Upper lobe of left lung (tissue), 6 donors: ENCODE results near the gene SEC23A. TPM values are rescaled to one million over a fixed set of nuclear protein-coding genes. Genes with fewer than 3 reads are reported as not detected.
"Not testable (repeated sequence)": the region's sequence is repeated elsewhere in the genome, so short reads cannot be mapped to it uniquely, and the experiment has no call there.

ENCODE experiments used
- ATAC-seq, 2 donors: fragments of 200-7000 bp; cut with Tn5 transposase; one replicate each; pipeline ENCODE4 v1.9.1; 2022; ENCODE audit warnings: mild to moderate bottlenecking in 2 of 2, moderate library complexity in 2 of 2; ENCODE audit not compliant: low FRiP score in 2 of 2
- DNase-seq, 2 donors: peaks; one replicate each; pipeline ENCODE4 v3.0.0-alpha.2; 2019 to 2020
- H3K27ac ChIP-seq, 4 donors: fragments of 200-600 bp; sonication (generic); one replicate each; pipeline ENCODE4 v1.5.1; 2016 to 2019
- H3K27me3 ChIP-seq, 4 donors: fragments of 200-600 bp; sonication (generic); one replicate each; pipeline ENCODE4 v1.5.1; 2017 to 2019
- H3K36me3 ChIP-seq, 4 donors: fragments of 200-600 bp; sonication (generic); one replicate each; pipeline ENCODE4 v1.5.1; 2016 to 2019
- H3K4me1 ChIP-seq, 4 donors: fragments of 200-600 bp; sonication (generic); one replicate each; pipeline ENCODE4 v1.5.1; 2018 to 2019
- H3K4me3 ChIP-seq, 4 donors: fragments of 200-600 bp; sonication (generic); one replicate each; pipeline ENCODE4 v1.5.1; 2017 to 2019; ENCODE audit warnings: mild to moderate bottlenecking in 2 of 4, moderate library complexity in 1 of 4
- H3K9me3 ChIP-seq, 4 donors: fragments of 200-600 bp; sonication (generic); one replicate each; pipeline ENCODE4 v1.5.1; 2018 to 2019
- CTCF ChIP-seq, 6 experiments: fragments of 450-650 bp in 4 of 6; fragments of 200-600 bp in 2 of 6; sonication (generic) in 2 of 6; IDR thresholded peaks; one replicate each; pipeline ENCODE4 v1.5.1; 2016 to 2019; ENCODE audit warnings: antibody characterized with exemption in 6 of 6
- EP300 ChIP-seq, 4 donors: sonication (generic); formaldehyde crosslinking; IDR thresholded peaks; one replicate each; pipeline ENCODE4 v1.5.1; 2017; ENCODE audit warnings: antibody characterized with exemption in 4 of 4, control low read depth in 2 of 4
- POLR2A ChIP-seq, 4 donors: fragments of 450-650 bp; IDR thresholded peaks; one replicate each; pipeline ENCODE4 v1.5.1; 2016 to 2017; ENCODE audit warnings: antibody characterized with exemption in 4 of 4, mild to moderate bottlenecking in 2 of 4
- POLR2AphosphoS5 ChIP-seq, 2 donors: sonication (generic); formaldehyde crosslinking; IDR thresholded peaks; one replicate each; pipeline ENCODE4 v1.5.1; 2017; ENCODE audit warnings: antibody characterized with exemption in 2 of 2
- WGBS, 2 donors: methylation state at CpG; one replicate each; pipeline ENCODE4 v1.1.5; 2017 to 2018; 5-methylcytosine and 5-hydroxymethylcytosine counted together
- total RNA-seq, 6 donors: library from RNA; depleted of rRNA in 4 of 6; stranded (reverse); fragments of >200 nt in 4 of 6; gene quantifications; one replicate each; pipeline versions ENCODE4 v1.1.0 to v1.2.1, GENCODE V29; 2016 to 2021
- donor health status: DM: no; HTN: no; CAD: no; lungs with moderate emphysema.
- donor health status: DM: no; HTN: yes; CAD: no; lungs with severe emphysema.

The SEC23A gene
- total RNA-seq, 6 donors from 2014 or later = 32.5 to 70.4 (median 47.4) TPM

- DNase-seq (no peak), ATAC-seq (no peak)
- TF ChIP-seq POLR2A (IDR thresholded peaks at IDR 0.05) (no peak), EP300 (IDR thresholded peaks at IDR 0.05) (no peak), POLR2AphosphoS5 (IDR thresholded peaks at IDR 0.05) (no peak), CTCF (IDR thresholded peaks at IDR 0.05) (no peak)
- Histone ChIP-seq H3K4me3 (no peak overlapping the region), H3K27ac (no peak overlapping the region), H3K9me3 (no peaks in the 10 kb centered on the region), H3K36me3 (peaks cover 0 to 65% (median 8%) of the 10 kb centered on the region in 4 donors), H3K27me3 (no peaks in the 10 kb centered on the region), H3K4me1 (no peaks in the 10 kb centered on the region)
- WGBS, 2 donors = 68 to 81% methylated on average over 1 of the region's 1 CpG
Measured at GRCh38 chr14:39138440-39138839, 35.4 kb upstream of the SEC23A start.

GRCh38 chr14:39137835-39138234 is 34.8 kb upstream of the SEC23A start:
- H3K27me3 ChIP-seq, ATAC-seq, H3K4me3 ChIP-seq, DNase-seq, H3K4me1 ChIP-seq, H3K9me3 ChIP-seq, H3K27ac ChIP-seq: not testable (repeated sequence)
- peaks cover 0 to 69% (median 8%) of the 10 kb centered on the region in 4 donors for H3K36me3 ChIP-seq
- 91 to 92% methylated on average over 8 of the region's 8 CpGs for WGBS, 2 donors

GRCh38 chr14:39122330-39123138 is 19.5 kb upstream of the SEC23A start:
- Histone ChIP-seq H3K4me1 (no peaks in the 10 kb centered on the region), H3K27me3 (no peaks in the 10 kb centered on the region), H3K36me3 (peaks cover 6 to 73% (median 26%) of the 10 kb centered on the region in 4 donors), H3K4me3 (no peak overlapping the region), H3K27ac (no peak overlapping the region), H3K9me3 (no peaks in the 10 kb centered on the region)
- DNase-seq = no peak
- 85 to 86% methylated on average over 3 of the region's 3 CpGs for WGBS, 2 donors
- ATAC-seq = no peak
- TF ChIP-seq CTCF (IDR thresholded peaks at IDR 0.05) (no peak), POLR2AphosphoS5 (IDR thresholded peaks at IDR 0.05) (no peak), POLR2A (IDR thresholded peaks at IDR 0.05) (no peak), EP300 (IDR thresholded peaks at IDR 0.05) (no peak)

- peak; percentile 98 to 100 for ATAC-seq
- peak within 1 kb of the TSS; percentile 55 to 90 (median 74) for H3K27ac ChIP-seq
- H3K27me3 ChIP-seq = no peaks in the 10 kb centered on the region
- DNase-seq = peak; percentile 94 to 96
- H3K4me1 ChIP-seq = peaks cover 8 to 18% (median 11%) of the 10 kb centered on the region in 4 donors
- WGBS, 2 donors = 2% methylated on average over 22 to 37 of the region's 40 CpGs
- peaks cover 0 to 16% (median 5%) of the 10 kb centered on the region in 4 donors for H3K36me3 ChIP-seq
- TF ChIP-seq CTCF (IDR thresholded peaks at IDR 0.05) = no peak
- peak in 2 of 4 donors; percentile 10 to 63 for TF ChIP-seq POLR2A (IDR thresholded peaks at IDR 0.05)
- no peak for TF ChIP-seq EP300 (IDR thresholded peaks at IDR 0.05)
- peak; percentile 13 to 85 for TF ChIP-seq POLR2AphosphoS5 (IDR thresholded peaks at IDR 0.05)
- peak within 1 kb of the TSS; percentile 72 to 81 (median 76) for H3K4me3 ChIP-seq
- no peaks in the 10 kb centered on the region for H3K9me3 ChIP-seq
Measured at GRCh38 chr14:39114073-39114838, 11.2 kb upstream of the SEC23A start, which contains the start of gene GEMIN2. Gene GEMIN2 (plus strand): TSS chr14:39114323. CDS start chr14:39114339, 16 bp downstream.

GRCh38 chr14:39113685-39114072 is 10.6 kb upstream of the SEC23A start:
- peak overlapping the region; percentile 55 to 90 (median 74) for H3K27ac ChIP-seq

More at GRCh38 chr14:39113685-39114072, 10.6 kb upstream of the SEC23A start:
- 68 to 72% methylated on average over 3 of the region's 3 CpGs for WGBS, 2 donors
- no peaks in the 10 kb centered on the region for H3K9me3 ChIP-seq
- H3K4me3 ChIP-seq = peak overlapping the region; percentile 72 to 81 (median 76)
- DNase-seq (no peak), ATAC-seq (peak in 1 of 2 donors; percentile 9)
- H3K27me3 ChIP-seq = no peaks in the 10 kb centered on the region
- H3K36me3 ChIP-seq = peaks cover 0 to 11% (median 3%) of the 10 kb centered on the region in 4 donors
- peaks cover 8 to 18% (median 11%) of the 10 kb centered on the region in 4 donors for H3K4me1 ChIP-seq
- TF ChIP-seq EP300 (IDR thresholded peaks at IDR 0.05) (no peak), CTCF (IDR thresholded peaks at IDR 0.05) (no peak), POLR2A (IDR thresholded peaks at IDR 0.05) (no peak), POLR2AphosphoS5 (IDR thresholded peaks at IDR 0.05) (no peak)
